ENCODE measurements around the gene LGMN. TPM values are rescaled to one million over a fixed set of nuclear protein-coding genes. Genes with fewer than 3 reads are reported as not detected.

The LGMN gene
- total RNA-seq, 2 experiments from 2014 or later = 2.1 to 2.3 TPM

- Mint-ChIP-seq H3K27me3 (no peaks in the 10 kb centered on the region), H3K9me3 (peaks cover 25% of the 10 kb centered on the region), H3K4me1 (ENCODE audit: low read depth) (peaks cover 34% of the 10 kb centered on the region), H3K36me3 (ENCODE audit: low read depth) (peaks cover 23% of the 10 kb centered on the region), H3K4me3 (peak overlapping the region; percentile 9), H3K27ac (no peak overlapping the region)
- ChIA-PET POLR2A (interaction anchor here (1.0 to 1.5 kb wide), 3 partner anchors 17 to 41 kb away, joined by 3 read pairs; no protein-coding TSS in a partner anchor), CTCF (interaction anchor here (2.4 kb wide), 1 partner anchor 9 kb away, joined by 8 read pairs; no protein-coding TSS in a partner anchor)
- no peak for TF ChIP-seq CTCF (IDR thresholded peaks at IDR 0.05)
- DNase-seq = no peak
- ATAC-seq = no peak
- intact Hi-C loops (cut with micrococcal nuclease) = no loop called here
Observed at GRCh38 chr14:92792885-92793284, 44.5 kb upstream of the LGMN start.

- CTCF ChIA-PET = interaction anchor here (0.8 kb wide), 1 partner anchor 75 kb away, joined by 3 read pairs; no protein-coding TSS in a partner anchor
- Mint-ChIP-seq H3K4me1 (ENCODE audit: low read depth) (peaks cover 25% of the 10 kb centered on the region), H3K27ac (no peak overlapping the region), H3K36me3 (ENCODE audit: low read depth) (peaks cover 12% of the 10 kb centered on the region), H3K4me3 (no peak overlapping the region), H3K27me3 (no peaks in the 10 kb centered on the region), H3K9me3 (peaks cover 25% of the 10 kb centered on the region)
- no peak for ATAC-seq
- no peak for TF ChIP-seq CTCF (IDR thresholded peaks at IDR 0.05)
- POLR2A ChIA-PET = no interaction called here
- DNase-seq = no peak
- intact Hi-C loops (cut with micrococcal nuclease) = no loop called here
Observed at GRCh38 chr14:92789457-92790089, 41.1 kb upstream of the LGMN start.

- no peak for TF ChIP-seq CTCF (IDR thresholded peaks at IDR 0.05)
- peaks cover 22% of the 10 kb centered on the region for H3K9me3 Mint-ChIP-seq
- intact Hi-C loops (cut with micrococcal nuclease) = no loop called here
- H3K36me3 Mint-ChIP-seq (ENCODE audit: low read depth) = peaks cover 7% of the 10 kb centered on the region
- ATAC-seq (no peak), DNase-seq (no peak)
- CTCF ChIA-PET = interaction anchor here (0.7 to 1.6 kb wide), 6 partner anchors 37 to 101 kb away, joined by 3 to 6 read pairs (median 4); no protein-coding TSS in a partner anchor
- H3K4me1 Mint-ChIP-seq (ENCODE audit: low read depth) = peaks cover 13% of the 10 kb centered on the region
- POLR2A ChIA-PET = no interaction called here
- H3K27ac Mint-ChIP-seq = no peak overlapping the region
- no peak overlapping the region for H3K4me3 Mint-ChIP-seq
- no peaks in the 10 kb centered on the region for H3K27me3 Mint-ChIP-seq
Observed at GRCh38 chr14:92787554-92787953, 39.1 kb upstream of the LGMN start.

- CTCF ChIA-PET = interaction anchor here (0.9 to 1.9 kb wide), 6 partner anchors 71 to 105 kb away, joined by 3 to 10 read pairs (median 6); no protein-coding TSS in a partner anchor
- peaks cover 13% of the 10 kb centered on the region for H3K4me1 Mint-ChIP-seq (ENCODE audit: low read depth)
- ATAC-seq (no peak), DNase-seq (no peak)
- POLR2A ChIA-PET = interaction anchor here (1.2 kb wide), 1 partner anchor 10 kb away, joined by 3 read pairs; no protein-coding TSS in a partner anchor
- no peak for TF ChIP-seq CTCF (IDR thresholded peaks at IDR 0.05)
- peaks cover 20% of the 10 kb centered on the region for H3K9me3 Mint-ChIP-seq
- intact Hi-C loops (cut with micrococcal nuclease) = no loop called here
- H3K36me3 Mint-ChIP-seq (ENCODE audit: low read depth) = peaks cover 7% of the 10 kb centered on the region
- no peak overlapping the region for H3K4me3 Mint-ChIP-seq
- H3K27ac Mint-ChIP-seq = no peak overlapping the region
- no peaks in the 10 kb centered on the region for H3K27me3 Mint-ChIP-seq
Observed at GRCh38 chr14:92786427-92786756, 38.0 kb upstream of the LGMN start.

- no peak for TF ChIP-seq CTCF (IDR thresholded peaks at IDR 0.05)
- Mint-ChIP-seq H3K4me1 (ENCODE audit: low read depth) (peaks cover 13% of the 10 kb centered on the region), H3K4me3 (no peak overlapping the region), H3K27me3 (no peaks in the 10 kb centered on the region), H3K36me3 (ENCODE audit: low read depth) (peaks cover 7% of the 10 kb centered on the region), H3K27ac (no peak overlapping the region), H3K9me3 (peaks cover 18% of the 10 kb centered on the region)
- intact Hi-C loops (cut with micrococcal nuclease) = no loop called here
- ChIA-PET POLR2A (interaction anchor here (1.2 kb wide), 1 partner anchor 9 kb away, joined by 3 read pairs; no protein-coding TSS in a partner anchor), CTCF (interaction anchor here (0.9 to 1.9 kb wide), 5 partner anchors 70 to 105 kb away, joined by 3 to 10 read pairs (median 8); no protein-coding TSS in a partner anchor)
- ATAC-seq (no peak), DNase-seq (no peak)
Observed at GRCh38 chr14:92785667-92786426, 37.4 kb upstream of the LGMN start.

Measured in activated CD8-positive, alpha-beta T cell treated with anti-CD3 and anti-CD28 coated beads for 36 hours (primary cell).